Measurements from ENCODE around the gene LITAF. TPM values are rescaled to one million over a fixed set of nuclear protein-coding genes. Genes with fewer than 3 reads are reported as not detected.

Gene LITAF
- total and polyA plus RNA-seq, 2 of the 4 experiments (the other 2 are of a cell fraction), result 113 to 206 TPM

- Histone ChIP-seq H3K14ac (replicated peaks; ENCODE audit: low read depth, low read length) (no peak overlapping the region), H3K4ac (ENCODE audit: low read depth, low read length) (no peak overlapping the region), H3K9ac (ENCODE audit: low read depth, low read length) (no peak overlapping the region), H2AK9ac (replicated peaks; ENCODE audit: low read depth, low read length, poor library complexity) (no peak overlapping the region), H2BK120ac (ENCODE audit: low read depth, low read length) (no peak overlapping the region), H4K91ac (ENCODE audit: insufficient read depth, low read depth, low read length) (no peak overlapping the region), H4K5ac (ENCODE audit: low read depth, low read length) (no peak overlapping the region), H3K27me3 (ENCODE audit: control insufficient read depth, insufficient read depth, low read length) (no peaks in the 10 kb centered on the region), H2BK15ac (ENCODE audit: low read depth, low read length) (no peak overlapping the region), H3K27ac (ENCODE audit: insufficient read depth, low read length) (no peak overlapping the region), H2AFZ (replicated peaks; ENCODE audit: low read length, poor library complexity) (peak overlapping the region; percentile 13), H3K18ac (ENCODE audit: low read depth, low read length) (no peak overlapping the region), H3K4me1 (ENCODE audit: control insufficient read depth, insufficient read depth, low read length) (peaks cover 20% of the 10 kb centered on the region), H3K36me3 (ENCODE audit: control insufficient read depth, insufficient read depth, low read length) (no peaks in the 10 kb centered on the region), H4K8ac (ENCODE audit: low read depth in 2 of 2, low read length in 2 of 2) (no peak overlapping the region), H3K4me2 (ENCODE audit: low read depth, low read length) (no peak overlapping the region), H2BK20ac (ENCODE audit: low read depth, low read length) (no peak overlapping the region), H3K9me1 (ENCODE audit: insufficient read depth, low read length) (peaks cover 3% of the 10 kb centered on the region), H3K79me1 (ENCODE audit: low read depth in 1 of 2, low read length in 2 of 2) (no peaks in the 10 kb centered on the region), H2AK5ac (ENCODE audit: low read depth, low read length) (no peak overlapping the region), H3K23ac (ENCODE audit: low read depth, low read length) (no peak overlapping the region), H2BK5ac (ENCODE audit: low read depth, low read length, poor library complexity, severe bottlenecking) (no peak overlapping the region), H4K20me1 (ENCODE audit: insufficient read depth, low read length) (no peaks in the 10 kb centered on the region), H3K9me3 (ENCODE audit: control insufficient read depth, insufficient read depth, low read length) (no peaks in the 10 kb centered on the region), H3K4me3 (ENCODE audit: insufficient read depth, low read depth, low read length) (no peak overlapping the region), H3K56ac (ENCODE audit: extremely low read depth, insufficient read depth, low read length) (no peak overlapping the region)
- WGBS, 2 experiments (ENCODE audit: extremely low coverage in 2 of 2, insufficient read length in 1 of 2), result 93% methylated on average over 5 of the region's 16 CpGs; no CpG with 5 or more reads in 1 of the 2 experiments
- in situ Hi-C loops (cut with MboI; ENCODE audit: low sequenced_read_pairs), result no loop called here
- CTCF ChIA-PET, result no interaction called here
- BruUV-seq (replicated peaks), result no TSS peak
- POLR2A ChIA-PET (ENCODE audit: unreplicated experiment), result interaction anchor here (0.6 kb wide), 1 partner anchor 47 kb away, joined by 3 read pairs; no protein-coding TSS in a partner anchor
- no peak for TF ChIP-seq MAZ (IDR thresholded peaks at IDR 0.05; ENCODE audit: borderline replicate concordance, low read depth, low read length)
- TF ChIP-seq RFX5 (IDR thresholded peaks at IDR 0.05; ENCODE audit: low read depth, low read length), result no peak
- TF ChIP-seq NFE2L2 (IDR thresholded peaks at IDR 0.05; ENCODE audit: low read depth, low read length), result no peak
- TF ChIP-seq CTCF (conservative IDR thresholded peaks at IDR 0.05; ENCODE audit: low read depth, low read length), result no peak
- TF ChIP-seq FOS (IDR thresholded peaks at IDR 0.05; ENCODE audit: low read depth, low read length), result no peak
- no peak for TF ChIP-seq RAD21 (IDR thresholded peaks at IDR 0.05; ENCODE audit: low read length)
- no peak for TF ChIP-seq CEBPB (IDR thresholded peaks at IDR 0.05; ENCODE audit: low read depth, low read length)
- TF ChIP-seq SMC3 (IDR thresholded peaks at IDR 0.05; ENCODE audit: low read depth, low read length), result no peak
- no peak for TF ChIP-seq MXI1 (IDR thresholded peaks at IDR 0.05; ENCODE audit: borderline replicate concordance, low read depth, low read length)
- TF ChIP-seq BHLHE40 (IDR thresholded peaks at IDR 0.05; ENCODE audit: low read depth, low read length), result no peak
- TF ChIP-seq MAFK (IDR thresholded peaks at IDR 0.05; ENCODE audit: low read depth, low read length), result no peak
- ATAC-seq (ENCODE audit: low read depth) (no peak), DNase-seq (no peak)
- dilution Hi-C loops (cut with HindIII; ENCODE audit: low sequenced_read_pairs, unreplicated experiment), result no loop called here
- intact Hi-C loops (cut with micrococcal nuclease), result no loop called here
Measured at GRCh38 chr16:11618107-11618717, 31.5 kb upstream of the LITAF start.
